Prostate gland (tissue), 2 donors: ENCODE results near the gene GREB1.

Source experiments
- CTCF ChIP-seq, 4 experiments: fragments of 200-600 bp in 2 of 4; fragments of 450-650 bp in 2 of 4; sonication (generic) in 2 of 4; IDR thresholded peaks; 1 replicate in 3 of 4; 2 replicates in 1 of 4; pipeline ENCODE4 v1.5.1; 2016 to 2019; ENCODE audit warnings: antibody characterized with exemption in 4 of 4, mild to moderate bottlenecking in 2 of 4, moderate library complexity in 2 of 4
- POLR2A ChIP-seq: fragments of 450-650 bp; IDR thresholded peaks from one replicate; pipeline ENCODE4 v1.6.1; 2016; ENCODE audit warnings: antibody characterized with exemption, mild to moderate bottlenecking
- POLR2AphosphoS5 ChIP-seq: sonication (generic); formaldehyde crosslinking; IDR thresholded peaks from one replicate; pipeline ENCODE4 v1.6.1; 2017; ENCODE audit warnings: antibody characterized with exemption

- no peak for TF ChIP-seq CTCF (IDR thresholded peaks at IDR 0.05)
- TF ChIP-seq POLR2A: no peak
- no peak for TF ChIP-seq POLR2AphosphoS5
Measured at GRCh38 chr2:11580697-11581096, 46.9 kb downstream of the GREB1 start.
